Mesenchymal stem cell (in vitro differentiated cells and primary cell): ENCODE results near the gene TPR.

Source experiments
- DNase-seq: peaks from one replicate; pipeline ENCODE4 v3.0.0-alpha.2; 2013
- H2AFZ ChIP-seq: one replicate; pipeline ENCODE4 v1.6.1; 2013; ENCODE audit warnings: low read depth, mild to moderate bottlenecking, control low read depth, inconsistent platforms, low read length, moderate library complexity
- H2AK5ac ChIP-seq: 2 replicates; pipeline ENCODE4 v1.6.1; 2013; ENCODE audit warnings: low read length, moderate library complexity, mild to moderate bottlenecking, inconsistent platforms; ENCODE audit not compliant: severe bottlenecking
- H2BK120ac ChIP-seq: one replicate; pipeline ENCODE4 v1.6.1; 2013; ENCODE audit warnings: low read depth, mild to moderate bottlenecking, inconsistent platforms, low read length, moderate library complexity
- H2BK12ac ChIP-seq, 2 experiments: one replicate each; pipeline ENCODE4 v1.6.1; 2013; ENCODE audit warnings: inconsistent platforms in 2 of 2, low read length in 2 of 2, mild to moderate bottlenecking in 2 of 2, moderate library complexity in 2 of 2, control low read depth in 1 of 2
- H2BK15ac ChIP-seq: one replicate; pipeline ENCODE4 v1.6.1; 2013; ENCODE audit warnings: mild to moderate bottlenecking, low read depth, inconsistent platforms; ENCODE audit not compliant: poor library complexity, severe bottlenecking
- H2BK5ac ChIP-seq: 2 replicates; pipeline ENCODE4 v1.6.1; 2013; ENCODE audit warnings: low read depth, mild to moderate bottlenecking, low read length, control low read depth, inconsistent platforms; ENCODE audit not compliant: poor library complexity, severe bottlenecking
- H3K14ac ChIP-seq, 2 experiments: one replicate each; pipeline ENCODE4 v1.6.1; 2013; ENCODE audit warnings: inconsistent platforms in 2 of 2, low read length in 2 of 2, control low read depth in 1 of 2, mild to moderate bottlenecking in 1 of 2, moderate library complexity in 1 of 2
- H3K18ac ChIP-seq, 2 experiments: one replicate each; pipeline ENCODE4 v1.6.1; 2013; ENCODE audit warnings: inconsistent platforms in 2 of 2, low read length in 2 of 2, control low read depth in 1 of 2, low read depth in 1 of 2, mild to moderate bottlenecking in 1 of 2
- H3K23ac ChIP-seq, 2 experiments: one replicate each; pipeline ENCODE4 v1.6.1; 2013; ENCODE audit warnings: inconsistent platforms in 2 of 2, low read length in 2 of 2, mild to moderate bottlenecking in 2 of 2, moderate library complexity in 2 of 2, control low read depth in 1 of 2
- H3K27ac ChIP-seq: 2 replicates; pipeline ENCODE4 v1.5.1; 2013; ENCODE audit warnings: mild to moderate bottlenecking, moderate library complexity, low read length, control low read depth, inconsistent platforms; ENCODE audit not compliant: poor library complexity, severe bottlenecking
- H3K27me3 ChIP-seq, 2 experiments: 2 replicates each; pipeline versions ENCODE4 v1.6.1 to v1.7.0; 2013; ENCODE audit warnings: low read length in 2 of 2, mild to moderate bottlenecking in 2 of 2, moderate library complexity in 2 of 2, control low read depth in 1 of 2, inconsistent platforms in 1 of 2; ENCODE audit not compliant: control insufficient read depth in 1 of 2, insufficient read depth in 1 of 2
- H3K36me3 ChIP-seq, 2 experiments: 2 replicates each; pipeline versions ENCODE4 v1.6.1 to v1.7.0; 2013; ENCODE audit warnings: low read length in 2 of 2, control low read depth in 1 of 2, inconsistent platforms in 1 of 2, low read depth in 1 of 2, mild to moderate bottlenecking in 1 of 2; ENCODE audit not compliant: insufficient read depth in 2 of 2, control insufficient read depth in 1 of 2
- H3K4ac ChIP-seq, 2 experiments: one replicate each; pipeline ENCODE4 v1.6.1; 2013; ENCODE audit warnings: inconsistent platforms in 2 of 2, low read length in 2 of 2, mild to moderate bottlenecking in 2 of 2, moderate library complexity in 2 of 2, control low read depth in 1 of 2, low read depth in 1 of 2
- H3K4me1 ChIP-seq: 2 replicates; pipeline ENCODE4 v1.6.1; 2013; ENCODE audit warnings: low read depth, low read length, control low read depth; ENCODE audit not compliant: control insufficient read depth, insufficient read depth
- H3K4me2 ChIP-seq: 2 replicates; pipeline ENCODE4 v1.6.1; 2013; ENCODE audit warnings: low read length, mild to moderate bottlenecking, inconsistent platforms; ENCODE audit not compliant: poor library complexity, severe bottlenecking
- H3K4me3 ChIP-seq, 2 experiments: 2 replicates each; pipeline versions ENCODE4 v1.5.1 to v1.7.0; 2013; ENCODE audit warnings: low read length in 2 of 2, mild to moderate bottlenecking in 2 of 2, control low read depth in 1 of 2, low read depth in 1 of 2; ENCODE audit not compliant: insufficient read depth in 1 of 2
- H3K79me1 ChIP-seq: replicated peaks from 2 replicates; pipeline ENCODE4 v1.6.1; 2013; ENCODE audit warnings: mild to moderate bottlenecking, control low read depth, low read length, inconsistent platforms; ENCODE audit not compliant: poor library complexity, severe bottlenecking
- H3K9ac ChIP-seq: 2 replicates; pipeline ENCODE4 v1.7.0; 2013; ENCODE audit warnings: mild to moderate bottlenecking, low read length, moderate library complexity
- H3K9me3 ChIP-seq: 2 replicates; pipeline ENCODE4 v1.7.0; 2013; ENCODE audit warnings: mild to moderate bottlenecking, low read length; ENCODE audit not compliant: control insufficient read depth
- H4K8ac ChIP-seq: one replicate; pipeline ENCODE4 v1.6.1; 2013; ENCODE audit warnings: inconsistent platforms, mild to moderate bottlenecking, low read length, moderate library complexity
- H4K91ac ChIP-seq: one replicate; pipeline ENCODE4 v1.6.1; 2013; ENCODE audit warnings: mild to moderate bottlenecking, low read length, inconsistent platforms
- WGBS: methylation state at CpG from one replicate; pipeline ENCODE4 v1.1.7; 2013; ENCODE audit warnings: mixed read lengths; 5-methylcytosine and 5-hydroxymethylcytosine counted together

The TPR gene

GRCh38 chr1:186271032-186271431 lies 104.0 kb downstream of the TPR start:
- WGBS, result 97% methylated on average over 6 of the region's 6 CpGs
- H3K36me3 ChIP-seq, result no peaks in the 10 kb centered on the region

More at GRCh38 chr1:186271032-186271431, 104.0 kb downstream of the TPR start:
- Histone ChIP-seq H2AFZ (no peak overlapping the region), H3K9me3 (peaks cover 6% of the 10 kb centered on the region), H4K91ac (no peak overlapping the region), H2BK12ac (no peak overlapping the region), H3K4me1 (no peaks in the 10 kb centered on the region), H3K23ac (no peak overlapping the region), H3K79me1 (no peaks in the 10 kb centered on the region), H3K4ac (no peak overlapping the region), H4K8ac (no peak overlapping the region), H3K18ac (no peak overlapping the region), H2BK5ac (no peak overlapping the region), H2BK15ac (no peak overlapping the region), H3K14ac (no peak overlapping the region), H2BK120ac (no peak overlapping the region), H3K27me3 (no peaks in the 10 kb centered on the region), H3K4me3 (no peak overlapping the region), H3K27ac (no peak overlapping the region), H3K4me2 (no peak overlapping the region), H2AK5ac (no peak overlapping the region), H3K9ac (no peak overlapping the region)
- DNase-seq, result no peak
